GM12873 (cell line): Measurements from ENCODE around the gene GH1.

Source experiments
- CTCF ChIP-seq: IDR thresholded peaks from 2 replicates; pipeline ENCODE4 v1.5.1; 2012; ENCODE audit warnings: low read depth, mild to moderate bottlenecking, moderate library complexity, low read length, control low read depth; ENCODE audit not compliant: insufficient read depth; ENCODE audit errors: missing control alignments

The GH1 gene

DNA sequence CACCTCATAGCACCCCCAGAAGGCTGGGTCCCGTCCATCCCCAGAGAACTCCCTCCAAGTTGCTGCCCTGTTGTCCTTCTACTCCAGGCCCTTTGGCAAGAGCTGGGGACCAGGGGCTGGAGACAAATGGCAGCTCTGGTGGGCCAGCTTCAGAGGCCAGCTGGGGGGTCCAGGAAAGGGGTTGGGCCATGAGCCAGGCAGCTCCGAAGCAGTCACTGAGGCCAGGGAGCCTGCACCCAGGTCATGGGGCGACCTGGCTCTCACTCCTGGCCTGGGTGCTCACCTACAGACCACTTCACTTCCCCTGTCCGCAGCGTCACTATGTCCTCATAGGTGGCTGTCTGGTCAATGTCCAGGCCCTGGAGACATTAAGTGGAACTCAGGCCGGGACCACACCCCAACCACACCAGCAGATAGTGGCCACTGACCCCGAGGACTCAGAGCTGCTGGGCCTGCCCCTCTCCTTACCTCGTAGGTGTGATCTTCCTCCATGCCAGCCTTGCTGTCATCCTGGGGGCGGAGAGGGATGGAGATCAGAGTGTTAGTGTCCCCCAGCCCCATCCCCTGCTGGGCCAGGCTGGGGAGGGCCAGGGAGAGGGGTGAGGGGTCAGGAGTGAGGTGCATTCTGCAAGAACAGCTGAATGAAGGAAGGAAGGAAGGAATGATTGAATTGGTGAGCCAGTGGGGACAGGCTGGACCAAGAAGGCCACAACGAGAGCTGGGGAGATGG is 10.5 kb upstream of the GH1 start:
- no peak for TF ChIP-seq CTCF

DNA sequence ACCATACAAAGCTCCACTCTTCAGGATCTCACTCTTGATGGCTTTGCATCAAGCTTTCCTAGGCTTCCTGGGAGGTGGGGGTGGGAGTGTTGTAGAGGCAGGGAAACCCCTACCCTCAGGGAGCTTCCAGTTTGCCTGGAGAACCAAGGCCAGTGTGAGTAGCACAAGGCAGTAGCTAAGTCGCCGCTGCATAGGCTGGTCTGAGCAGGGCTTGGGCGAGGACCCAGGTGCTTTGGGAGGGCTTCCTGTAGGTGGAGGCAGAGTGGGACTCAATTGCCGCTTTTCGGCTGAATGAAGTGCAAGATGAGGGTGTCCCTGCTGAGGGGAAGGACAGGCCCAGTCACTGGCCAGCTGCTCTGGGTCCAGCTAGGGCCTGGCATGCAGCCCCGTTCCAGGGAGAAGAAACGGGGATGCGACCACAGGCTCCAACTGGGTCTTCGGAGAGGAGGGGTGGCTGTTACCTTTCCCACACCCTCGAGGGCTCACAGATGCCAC is 9.6 kb upstream of the GH1 start:
- no peak for TF ChIP-seq CTCF

GRCh38 chr17:63927464-63928171 is 9.0 kb upstream of the GH1 start:
- TF ChIP-seq CTCF = no peak

GRCh38 chr17:63926164-63926563 is 7.5 kb upstream of the GH1 start:
- no peak for TF ChIP-seq CTCF

GRCh38 chr17:63925615-63926014 is 7.0 kb upstream of the GH1 start:
- no peak for TF ChIP-seq CTCF

DNA sequence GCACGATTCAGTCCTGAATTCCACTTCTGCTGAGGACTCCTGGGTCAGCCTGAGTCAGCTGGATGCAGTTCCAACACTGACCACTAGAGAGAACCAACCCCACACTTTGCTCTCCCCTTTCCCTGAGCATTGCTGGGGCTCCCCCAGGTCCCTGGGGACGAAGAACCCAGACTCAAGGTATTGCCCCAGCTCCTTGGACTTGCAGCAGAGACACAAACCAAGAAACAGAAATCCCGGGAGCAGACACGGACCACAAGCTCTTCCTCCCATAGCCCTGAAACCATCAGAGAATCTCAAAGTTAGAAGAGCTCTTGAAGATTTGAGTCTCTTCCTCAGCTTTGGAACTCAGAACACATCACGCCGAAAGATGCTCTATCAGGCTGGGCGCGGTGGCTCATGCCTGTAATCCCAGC is 678 bp upstream of the GH1 start:
- TF ChIP-seq CTCF = peak; percentile 97

- TF ChIP-seq CTCF = no peak
These were observed 334 bp downstream of the GH1 start for GRCh38 chr17:63918305-63918704.
